SKM-1 (cell line): Measurements from ENCODE around the gene ZG16B.

Experiments
- DNase-seq: peaks from one replicate; lab custom pipeline; 2025; ENCODE audit not compliant: unreplicated experiment; lab: John Stamatoyannopoulos, UW

ZG16B gene

GRCh38 chr16:2842340-2843000 lies 12.4 kb downstream of the ZG16B start:
- no peak for DNase-seq

GRCh38 chr16:2843526-2843925 lies 13.4 kb downstream of the ZG16B start:
- no peak for DNase-seq

GRCh38 chr16:2845116-2845515 lies 15.0 kb downstream of the ZG16B start:
- no peak for DNase-seq

GRCh38 chr16:2846511-2847310 lies 16.6 kb downstream of the ZG16B start:
- no peak for DNase-seq

- no peak for DNase-seq
These were observed 19.0 kb downstream of the ZG16B start for GRCh38 chr16:2848933-2849725.

- no peak for DNase-seq
These were observed 22.1 kb downstream of the ZG16B start for GRCh38 chr16:2852003-2852730.

GRCh38 chr16:2852731-2853507 lies 22.8 kb downstream of the ZG16B start:
- DNase-seq, result no peak

- DNase-seq, result no peak
These were observed 23.5 kb downstream of the ZG16B start for GRCh38 chr16:2853531-2854073.

GRCh38 chr16:2854700-2855309 lies 24.7 kb downstream of the ZG16B start:
- DNase-seq, result no peak

- no peak for DNase-seq
These were observed 25.4 kb downstream of the ZG16B start for GRCh38 chr16:2855536-2855935.

GRCh38 chr16:2856061-2856670 lies 26.1 kb downstream of the ZG16B start:
- no peak for DNase-seq

GRCh38 chr16:2856686-2857450 lies 26.8 kb downstream of the ZG16B start:
- no peak for DNase-seq

- DNase-seq, result no peak
These were observed 27.5 kb downstream of the ZG16B start, which contains the start of gene PRSS22 for GRCh38 chr16:2857451-2858244. Gene PRSS22, minus strand, starts transcription at chr16:2858170. Its CDS starts 66 bp downstream, at chr16:2858104.

- DNase-seq, result no peak
These were observed 28.3 kb downstream of the ZG16B start for GRCh38 chr16:2858245-2859025.

GRCh38 chr16:2859686-2860265 lies 29.7 kb downstream of the ZG16B start:
- no peak for DNase-seq

GRCh38 chr16:2860826-2861567 lies 30.9 kb downstream of the ZG16B start:
- DNase-seq, result no peak
